ENCODE measurements around the gene VEZT. TPM values are rescaled to one million over a fixed set of nuclear protein-coding genes. Genes with fewer than 3 reads are reported as not detected.
"Not testable (repeated sequence)": the region's sequence is repeated elsewhere in the genome, so short reads cannot be mapped to it uniquely, and the experiment has no call there.

VEZT gene
- total RNA-seq, 1 experiment from 2014 or later, result 77.4 TPM

DNA sequence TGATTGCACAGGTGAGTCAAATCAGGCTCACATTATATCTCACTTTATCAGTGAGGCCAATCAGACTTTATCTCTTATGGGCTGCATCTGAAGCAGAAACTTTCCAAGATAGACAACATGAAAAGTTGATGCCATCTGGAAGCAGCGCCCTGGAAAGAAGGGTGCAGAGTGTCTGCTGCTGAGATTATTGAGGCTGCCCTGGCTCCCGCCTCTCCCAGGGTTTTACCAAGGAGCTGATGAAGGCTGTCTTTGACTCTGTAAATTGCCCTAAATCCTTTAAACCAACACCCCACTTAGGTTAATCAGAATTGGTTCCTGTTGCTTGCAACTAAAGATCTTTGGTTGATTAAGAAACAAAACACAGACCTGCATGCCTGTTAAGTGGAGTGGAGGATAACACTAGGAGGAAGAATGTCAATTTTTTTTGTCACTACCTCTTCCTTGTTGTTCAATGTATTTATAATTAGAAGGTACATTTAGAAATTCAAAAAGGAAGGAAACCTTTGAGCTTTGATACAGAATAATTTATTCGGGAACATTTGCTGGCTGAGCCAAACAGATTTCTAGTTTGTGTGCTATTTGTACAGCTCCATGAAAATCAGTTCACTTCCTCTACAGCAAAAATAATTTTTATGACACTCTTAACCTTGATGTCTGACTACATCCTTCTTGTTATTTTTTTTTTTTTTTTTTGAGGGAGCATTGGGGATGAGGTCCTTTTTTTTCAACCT is 104.1 kb downstream of the VEZT start:
- TF ChIP-seq, protein P1, sequence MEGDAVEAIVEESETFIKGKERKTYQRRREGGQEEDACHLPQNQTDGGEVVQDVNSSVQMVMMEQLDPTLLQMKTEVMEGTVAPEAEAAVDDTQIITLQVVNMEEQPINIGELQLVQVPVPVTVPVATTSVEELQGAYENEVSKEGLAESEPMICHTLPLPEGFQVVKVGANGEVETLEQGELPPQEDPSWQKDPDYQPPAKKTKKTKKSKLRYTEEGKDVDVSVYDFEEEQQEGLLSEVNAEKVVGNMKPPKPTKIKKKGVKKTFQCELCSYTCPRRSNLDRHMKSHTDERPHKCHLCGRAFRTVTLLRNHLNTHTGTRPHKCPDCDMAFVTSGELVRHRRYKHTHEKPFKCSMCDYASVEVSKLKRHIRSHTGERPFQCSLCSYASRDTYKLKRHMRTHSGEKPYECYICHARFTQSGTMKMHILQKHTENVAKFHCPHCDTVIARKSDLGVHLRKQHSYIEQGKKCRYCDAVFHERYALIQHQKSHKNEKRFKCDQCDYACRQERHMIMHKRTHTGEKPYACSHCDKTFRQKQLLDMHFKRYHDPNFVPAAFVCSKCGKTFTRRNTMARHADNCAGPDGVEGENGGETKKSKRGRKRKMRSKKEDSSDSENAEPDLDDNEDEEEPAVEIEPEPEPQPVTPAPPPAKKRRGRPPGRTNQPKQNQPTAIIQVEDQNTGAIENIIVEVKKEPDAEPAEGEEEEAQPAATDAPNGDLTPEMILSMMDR (IDR thresholded peaks at IDR 0.05; ENCODE audit: insufficient read depth in 1 of 2, low read depth in 1 of 2, low read length in 1 of 2, severe bottlenecking in 1 of 2, unreplicated experiment in 1 of 2), result no peak
- Histone ChIP-seq H3K4me3 (ENCODE audit: low read depth, low read length) (no peak overlapping the region), H3K9me3 (no peaks in the 10 kb centered on the region), H3K4me1 (peaks cover 66% of the 10 kb centered on the region), H3K36me3 (ENCODE audit: control insufficient read depth, insufficient read depth, low read length) (no peaks in the 10 kb centered on the region), H3K27me3 (replicated peaks; ENCODE audit: control insufficient read depth, insufficient read depth, low read length) (no peaks in the 10 kb centered on the region)
- CTCF ChIA-PET, result interaction anchor here (0.7 kb wide), 1 partner anchor 34 kb away, joined by 4 read pairs; no protein-coding TSS in a partner anchor
- POLR2A ChIA-PET, result no interaction called here
- peaks cover 17% of the 10 kb centered on the region for H3K4me1 Mint-ChIP-seq (ENCODE audit: low read depth, unreplicated experiment)
- intact Hi-C loops (cut with micrococcal nuclease; ENCODE audit: unreplicated experiment), result no loop called here
- no peak overlapping the region for H3K4me3 Mint-ChIP-seq (ENCODE audit: unreplicated experiment)
- no peaks in the 10 kb centered on the region for H3K9me3 Mint-ChIP-seq (ENCODE audit: unreplicated experiment)
- no peak for DNase-seq
- no peaks in the 10 kb centered on the region for H3K27me3 Mint-ChIP-seq (ENCODE audit: insufficient read depth, unreplicated experiment)
- H3K36me3 Mint-ChIP-seq (ENCODE audit: insufficient read depth, unreplicated experiment), result peaks cover 6% of the 10 kb centered on the region
- no peak overlapping the region for H3K27ac Mint-ChIP-seq (ENCODE audit: unreplicated experiment)
- no TSS peak for BruUV-seq (replicated peaks)

DNA sequence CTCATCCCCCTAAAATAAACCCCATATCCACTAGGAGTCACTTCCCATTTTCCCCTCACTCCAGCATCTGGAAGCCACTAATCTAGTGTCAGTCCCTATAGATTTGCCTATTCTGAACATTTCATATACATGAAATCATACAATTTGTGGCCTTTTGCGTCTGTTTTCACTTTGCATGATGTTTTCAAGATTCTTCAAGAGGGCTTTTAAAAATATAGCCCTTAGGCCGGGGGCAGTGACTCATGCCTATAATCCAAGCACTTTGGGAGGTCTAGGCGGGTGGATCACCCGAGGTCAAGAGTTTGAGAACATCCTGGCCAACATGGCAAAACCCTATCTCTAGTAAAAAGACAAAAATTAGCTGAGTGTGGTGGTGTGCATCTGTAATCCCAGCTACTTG is 104.7 kb downstream of the VEZT start:
- ChIA-PET POLR2A (no interaction called here), CTCF (no interaction called here)
- H3K4me1 ChIP-seq, result peaks cover 71% of the 10 kb centered on the region
- no TSS peak for BruUV-seq (replicated peaks)
- no peak overlapping the region for H3K4me3 Mint-ChIP-seq (ENCODE audit: unreplicated experiment)
- intact Hi-C loops (cut with micrococcal nuclease; ENCODE audit: unreplicated experiment), result no loop called here
- H3K4me3 ChIP-seq (ENCODE audit: low read depth, low read length), result no peak overlapping the region
- no peaks in the 10 kb centered on the region for H3K9me3 ChIP-seq
- no peaks in the 10 kb centered on the region for H3K9me3 Mint-ChIP-seq (ENCODE audit: unreplicated experiment)
- no peak overlapping the region for H3K27ac Mint-ChIP-seq (ENCODE audit: unreplicated experiment)
- H3K27me3 ChIP-seq (replicated peaks; ENCODE audit: control insufficient read depth, insufficient read depth, low read length), result no peaks in the 10 kb centered on the region
- no peaks in the 10 kb centered on the region for H3K36me3 ChIP-seq (ENCODE audit: control insufficient read depth, insufficient read depth, low read length)
- H3K4me1 Mint-ChIP-seq (ENCODE audit: low read depth, unreplicated experiment), result peaks cover 17% of the 10 kb centered on the region
- TF ChIP-seq, protein P1 (IDR thresholded peaks at IDR 0.05; ENCODE audit: insufficient read depth in 1 of 2, low read depth in 1 of 2, low read length in 1 of 2, severe bottlenecking in 1 of 2, unreplicated experiment in 1 of 2), result no peak
- no peak for DNase-seq
- H3K36me3 Mint-ChIP-seq (ENCODE audit: insufficient read depth, unreplicated experiment), result peaks cover 6% of the 10 kb centered on the region
- no peaks in the 10 kb centered on the region for H3K27me3 Mint-ChIP-seq (ENCODE audit: insufficient read depth, unreplicated experiment)

DNA sequence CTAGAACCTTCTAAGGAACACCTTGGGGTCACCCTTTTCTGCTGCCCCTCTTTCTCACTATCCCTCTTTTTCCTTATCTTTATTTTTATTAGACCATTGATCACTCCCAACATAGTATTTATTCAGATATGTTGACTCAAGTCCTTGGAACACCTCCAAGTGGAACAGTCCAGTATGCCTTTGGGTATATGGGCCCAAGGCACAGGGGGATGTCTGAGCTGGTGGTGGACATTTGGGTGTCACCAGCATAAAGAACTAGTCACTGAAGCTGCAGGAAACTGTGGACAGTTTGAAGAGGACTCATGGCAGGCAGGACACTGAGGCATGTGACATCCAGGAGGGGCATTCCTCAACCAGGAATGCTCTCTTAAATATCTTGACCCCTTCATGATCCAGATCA is 105.6 kb downstream of the VEZT start:
- peaks cover 68% of the 10 kb centered on the region for H3K4me1 ChIP-seq
- no peaks in the 10 kb centered on the region for H3K27me3 Mint-ChIP-seq (ENCODE audit: insufficient read depth, unreplicated experiment)
- peaks cover 2% of the 10 kb centered on the region for H3K36me3 Mint-ChIP-seq (ENCODE audit: insufficient read depth, unreplicated experiment)
- no peaks in the 10 kb centered on the region for H3K27me3 ChIP-seq (replicated peaks; ENCODE audit: control insufficient read depth, insufficient read depth, low read length)
- H3K4me3 Mint-ChIP-seq (ENCODE audit: unreplicated experiment), result no peak overlapping the region
- no TSS peak for BruUV-seq (replicated peaks)
- CTCF ChIA-PET, result interaction anchor here (0.5 kb wide), 1 partner anchor 175 kb away, joined by 3 read pairs; no protein-coding TSS in a partner anchor
- TF ChIP-seq, protein P1 (IDR thresholded peaks at IDR 0.05; ENCODE audit: insufficient read depth in 1 of 2, low read depth in 1 of 2, low read length in 1 of 2, severe bottlenecking in 1 of 2, unreplicated experiment in 1 of 2), result no peak
- intact Hi-C loops (cut with micrococcal nuclease; ENCODE audit: unreplicated experiment), result no loop called here
- no peaks in the 10 kb centered on the region for H3K36me3 ChIP-seq (ENCODE audit: control insufficient read depth, insufficient read depth, low read length)
- peak overlapping the region; percentile 4 for H3K27ac Mint-ChIP-seq (ENCODE audit: unreplicated experiment)
- DNase-seq, result no peak
- H3K4me3 ChIP-seq (ENCODE audit: low read depth, low read length), result no peak overlapping the region
- H3K4me1 Mint-ChIP-seq (ENCODE audit: low read depth, unreplicated experiment), result peaks cover 17% of the 10 kb centered on the region
- H3K9me3 Mint-ChIP-seq (ENCODE audit: unreplicated experiment), result no peaks in the 10 kb centered on the region
- H3K9me3 ChIP-seq, result no peaks in the 10 kb centered on the region
- POLR2A ChIA-PET, result interaction anchor here (0.5 kb wide), 1 partner anchor 106 kb away, joined by 3 read pairs; the partner anchor contains the start of gene VEZT

DNA sequence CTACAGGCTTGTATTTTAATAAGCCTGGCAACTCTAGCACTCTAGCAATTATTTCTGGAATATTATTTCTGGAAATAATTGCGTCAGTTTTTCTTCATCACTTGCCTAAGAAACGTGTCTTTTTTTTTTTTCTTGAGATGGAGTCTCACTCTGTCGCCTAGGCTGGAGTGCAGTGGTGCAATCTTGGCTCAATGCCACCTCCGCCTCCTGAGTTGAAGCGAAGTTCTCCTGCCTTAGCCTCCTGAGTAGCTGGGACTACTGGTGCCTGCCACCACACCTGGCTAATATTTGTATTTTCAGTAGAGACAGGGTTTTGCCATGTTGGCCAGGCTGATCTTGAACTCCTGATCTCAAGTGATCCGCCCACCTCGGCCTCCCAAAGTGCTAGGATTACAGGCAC is 106.6 kb downstream of the VEZT start:
- CTCF ChIA-PET; intact Hi-C loops (cut with micrococcal nuclease; ENCODE audit: unreplicated experiment); H3K27me3 ChIP-seq (replicated peaks; ENCODE audit: control insufficient read depth, insufficient read depth, low read length); H3K36me3 ChIP-seq (ENCODE audit: control insufficient read depth, insufficient read depth, low read length); H3K27me3 Mint-ChIP-seq (ENCODE audit: insufficient read depth, unreplicated experiment); H3K27ac Mint-ChIP-seq (ENCODE audit: unreplicated experiment); H3K9me3 ChIP-seq; BruUV-seq (replicated peaks); H3K36me3 Mint-ChIP-seq (ENCODE audit: insufficient read depth, unreplicated experiment); POLR2A ChIA-PET; H3K9me3 Mint-ChIP-seq (ENCODE audit: unreplicated experiment); H3K4me3 Mint-ChIP-seq (ENCODE audit: unreplicated experiment); DNase-seq; H3K4me3 ChIP-seq (ENCODE audit: low read depth, low read length): not testable (repeated sequence)
- peaks cover 17% of the 10 kb centered on the region for H3K4me1 Mint-ChIP-seq (ENCODE audit: low read depth, unreplicated experiment)
- H3K4me1 ChIP-seq, result peaks cover 58% of the 10 kb centered on the region
